Measurements from ENCODE around the gene PIK3CB.

GRCh38 chr3:138653567-138653966 lies 181.2 kb downstream of the PIK3CB start:
- TF ChIP-seq CTCF (IDR thresholded peaks at IDR 0.05 in 4 of 5, conservative IDR thresholded peaks at IDR 0.05 in 1 of 5) (no peak), POLR2A (IDR thresholded peaks at IDR 0.05) (no peak)
